ENCODE measurements around the gene SYTL2.
"Not testable (repeated sequence)": the region's sequence is repeated elsewhere in the genome, so short reads cannot be mapped to it uniquely, and the experiment has no call there.

Gene SYTL2

DNA sequence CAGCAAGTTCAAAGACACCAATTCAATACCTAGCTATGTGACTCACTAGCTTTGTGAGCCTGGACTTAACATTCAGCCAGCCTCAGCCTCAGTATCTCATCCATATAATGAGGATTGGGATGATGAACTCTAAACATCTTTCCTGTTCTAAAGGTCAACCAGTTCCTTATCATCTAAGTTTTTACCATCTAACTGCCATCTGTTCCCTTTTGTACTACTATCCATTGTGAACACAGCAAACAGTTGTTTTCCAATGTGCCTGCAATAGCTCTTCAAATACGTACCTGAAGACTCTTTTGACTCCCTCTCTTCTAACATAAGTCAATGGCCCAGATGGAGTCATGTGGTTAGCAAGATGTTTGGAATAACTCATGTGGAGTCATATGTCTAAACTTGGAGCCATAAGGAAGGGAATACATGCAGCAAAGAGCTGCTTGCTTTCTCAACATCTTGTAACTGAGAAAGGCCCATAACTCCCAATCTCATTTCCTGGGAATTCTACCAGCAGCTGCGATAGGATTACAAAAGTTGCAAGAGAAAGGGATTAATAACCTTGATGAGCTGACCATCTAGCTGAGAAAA lies 19.4 kb downstream of the SYTL2 start:
- DNase-seq (ENCODE audit: low spot score), result no peak

DNA sequence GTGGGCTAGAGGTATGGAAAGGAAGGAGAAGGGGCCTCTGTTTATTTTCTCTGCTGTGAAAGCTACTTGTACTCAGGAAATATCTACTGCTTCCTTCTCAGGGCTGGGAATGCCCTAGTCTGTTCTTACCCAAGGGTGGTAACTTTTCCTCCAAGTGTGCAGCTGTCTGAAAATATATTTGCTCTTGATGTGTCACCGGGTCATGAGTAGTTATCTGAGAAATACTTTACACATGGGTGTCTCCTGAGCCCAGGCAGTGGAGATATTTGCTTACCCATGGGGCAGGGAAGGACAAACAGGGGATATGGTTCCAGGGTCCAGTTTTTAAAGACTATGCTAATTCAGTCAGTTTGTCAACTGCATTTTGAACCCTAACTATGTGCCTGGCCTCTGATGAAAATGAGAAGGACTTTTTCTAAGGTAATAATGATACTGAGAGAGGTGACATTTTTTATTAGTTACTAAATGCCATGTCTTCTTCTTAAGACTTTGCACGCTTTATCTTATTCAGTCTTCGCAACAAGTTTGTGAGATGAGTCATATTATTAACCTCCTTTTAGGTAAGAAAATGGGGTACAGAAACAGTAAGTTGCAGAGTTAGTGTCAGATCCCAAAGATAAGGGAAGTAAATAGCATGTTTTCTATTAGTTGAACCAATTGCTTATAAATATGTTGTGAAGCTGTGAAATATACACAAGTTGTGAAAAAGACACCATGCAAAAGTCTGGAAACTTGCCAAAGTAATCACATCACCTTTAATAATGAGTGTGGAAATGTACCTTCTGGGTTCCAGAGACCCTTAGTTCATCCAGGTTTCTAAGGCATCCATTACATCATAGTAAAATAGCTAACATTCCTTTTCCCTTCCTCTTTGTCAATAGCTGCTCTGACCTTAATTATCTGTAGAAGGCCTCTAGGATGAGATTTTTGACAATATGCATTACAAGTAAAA lies 22.9 kb downstream of the SYTL2 start:
- no peak for DNase-seq (ENCODE audit: low spot score)

DNA sequence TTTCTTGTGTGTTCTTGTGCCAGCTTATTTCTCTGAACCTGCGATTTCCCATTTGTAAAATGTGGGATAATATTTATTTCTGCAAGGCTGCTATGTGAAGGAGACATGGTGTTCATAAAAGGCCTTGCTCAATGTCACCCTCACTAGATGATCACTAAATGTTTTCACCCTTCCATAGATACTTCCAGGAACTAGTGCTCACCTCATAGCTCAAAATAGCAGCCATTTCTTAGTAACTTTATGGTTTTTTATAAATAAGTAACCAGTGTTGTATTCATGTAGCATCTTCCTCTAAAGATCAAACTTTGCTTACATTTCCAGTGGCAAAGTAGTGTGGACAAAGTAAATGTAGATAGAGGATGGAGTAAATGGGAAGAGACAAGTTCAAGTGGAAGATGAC lies 23.8 kb downstream of the SYTL2 start:
- no peak for DNase-seq (ENCODE audit: low spot score)

DNA sequence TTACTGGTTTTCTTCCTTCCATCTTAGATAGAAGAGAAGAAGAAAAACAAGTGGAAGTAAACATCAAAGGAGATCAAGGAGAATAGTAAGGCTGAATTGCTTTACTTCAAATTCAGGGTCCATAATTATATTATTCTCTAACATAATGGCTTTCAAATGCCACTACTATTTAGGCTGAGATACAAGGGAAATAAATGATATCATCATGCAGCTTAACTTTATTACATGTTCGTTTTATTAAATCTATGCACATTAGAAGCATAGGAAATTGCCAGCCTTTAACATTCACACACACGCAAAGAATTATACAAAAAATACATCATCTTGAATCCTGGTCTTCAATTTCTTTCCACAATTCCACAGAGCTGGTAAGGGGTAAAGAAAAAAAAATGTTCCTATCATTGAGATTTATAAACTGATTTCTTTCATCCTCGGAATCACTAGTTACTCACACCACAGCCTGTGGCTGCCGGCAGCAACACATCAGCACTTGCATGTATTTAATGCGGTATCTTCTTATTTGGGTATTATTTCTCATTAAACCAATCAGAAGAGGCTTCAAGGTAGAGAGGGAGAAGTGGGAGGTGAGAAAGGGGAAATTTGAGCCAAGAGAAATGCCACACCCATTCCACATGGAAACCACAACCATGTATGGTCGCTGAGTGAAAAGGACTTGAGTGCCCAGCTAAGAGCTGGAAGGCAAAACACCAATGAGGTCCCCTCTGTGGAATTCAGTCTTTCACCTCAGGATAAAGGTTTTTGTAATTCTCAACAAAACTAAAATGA lies 26.3 kb downstream of the SYTL2 start:
- DNase-seq (ENCODE audit: low spot score), result no peak

DNA sequence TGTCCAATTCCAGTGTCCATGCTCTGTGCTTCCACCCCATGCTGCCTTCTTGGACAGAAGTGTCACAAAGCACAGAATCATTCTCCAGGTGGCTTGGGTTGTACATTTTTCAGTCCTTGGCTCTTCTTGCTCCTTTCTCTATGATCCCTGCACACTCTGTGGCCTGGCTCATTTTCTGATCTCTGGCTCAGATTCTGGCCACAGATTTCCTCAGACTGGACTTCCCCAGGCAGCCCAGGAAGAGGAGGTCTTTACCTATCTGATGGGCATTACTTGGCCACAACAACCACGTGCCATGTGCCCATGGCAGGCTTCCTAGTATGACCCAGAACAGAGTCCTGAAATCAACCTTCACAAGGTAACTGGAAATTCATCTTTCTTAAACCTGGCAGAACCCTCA lies 27.2 kb downstream of the SYTL2 start:
- DNase-seq (ENCODE audit: low spot score), result no peak

DNA sequence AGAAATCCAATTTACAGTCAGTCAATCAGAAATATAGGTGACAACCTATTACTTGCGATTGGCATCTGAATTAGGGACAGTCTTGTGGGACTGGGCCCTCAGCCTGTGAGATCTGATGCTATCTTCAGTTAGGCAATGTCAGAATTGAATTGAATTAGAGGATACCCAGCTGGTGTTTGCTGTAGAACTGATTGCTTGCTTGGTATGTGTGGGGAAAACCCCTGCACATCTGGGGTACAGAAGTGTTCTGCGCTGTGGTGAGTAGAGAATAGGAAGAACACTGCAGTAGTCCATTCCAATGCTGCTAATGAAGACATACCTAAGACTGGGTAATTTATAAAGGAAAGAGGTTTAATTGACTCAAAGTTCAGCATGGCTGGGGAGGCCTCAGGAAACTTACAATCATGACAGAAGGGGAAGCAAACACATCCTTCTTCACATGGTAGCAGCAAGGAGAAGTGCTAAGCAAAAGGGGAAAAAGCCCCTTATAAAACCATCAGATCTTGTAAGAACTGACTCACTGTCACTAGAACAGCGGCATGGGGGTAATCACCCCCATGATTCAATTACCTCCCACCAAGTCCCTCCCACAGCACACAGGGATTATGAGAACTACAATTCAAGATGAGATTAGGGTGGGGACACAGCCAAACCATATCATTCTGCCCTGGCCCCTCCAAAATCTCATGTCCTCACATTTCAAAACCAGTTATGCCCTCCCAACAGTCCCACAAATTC lies 30.0 kb downstream of the SYTL2 start:
- DNase-seq (ENCODE audit: low spot score), result not testable (repeated sequence)

DNA sequence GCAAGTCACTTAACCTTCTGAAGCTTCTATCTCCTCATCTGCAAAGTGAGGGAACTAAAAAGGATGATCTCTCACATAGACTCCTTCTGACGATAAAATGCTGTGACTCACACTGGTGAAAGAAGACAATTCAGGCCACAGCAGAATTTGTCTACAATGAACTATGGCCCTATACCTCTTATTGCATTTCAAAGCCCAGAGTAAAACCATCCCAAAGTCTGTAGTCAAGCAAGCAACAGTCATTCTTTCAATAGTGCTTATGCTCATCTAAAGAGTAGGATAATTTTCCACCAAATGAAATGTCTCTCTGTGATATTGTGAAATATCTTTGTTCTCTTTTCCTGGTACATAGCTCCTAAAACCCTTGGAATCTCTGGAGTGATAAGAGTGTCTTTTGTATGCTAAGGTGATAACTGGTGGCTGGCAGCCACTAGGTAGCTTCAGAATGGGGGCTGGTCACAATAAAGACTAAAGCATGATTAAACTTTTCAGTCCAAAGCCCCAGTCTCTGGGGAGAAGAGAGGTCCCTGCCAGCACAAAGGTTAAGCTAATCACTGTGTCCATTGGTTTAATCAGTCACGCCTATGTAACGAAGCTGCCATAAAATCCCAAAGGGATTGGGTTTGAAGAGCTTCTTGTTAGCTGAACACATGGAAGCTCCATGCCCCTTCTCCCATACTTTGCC lies 30.8 kb downstream of the SYTL2 start:
- DNase-seq (ENCODE audit: low spot score), result no peak

DNA sequence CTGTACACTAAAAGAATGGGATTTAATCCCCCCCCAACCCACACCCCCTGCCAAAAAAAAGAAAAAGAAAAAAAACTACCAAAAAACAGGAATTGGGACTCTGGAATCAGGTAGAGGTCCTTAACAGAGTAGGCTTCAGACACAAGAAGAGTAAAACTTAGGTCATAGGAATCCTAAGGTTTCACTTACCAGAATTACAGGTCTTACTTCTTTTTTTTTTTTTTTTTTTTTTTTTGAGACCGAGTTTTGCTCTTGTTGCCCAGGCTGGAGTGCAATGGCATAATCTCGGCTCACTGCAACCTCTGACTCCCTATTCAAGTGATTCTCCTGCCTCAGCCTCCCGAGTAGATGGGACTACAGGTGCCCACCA lies 33.4 kb downstream of the SYTL2 start:
- not testable (repeated sequence) for DNase-seq (ENCODE audit: low spot score)

DNA sequence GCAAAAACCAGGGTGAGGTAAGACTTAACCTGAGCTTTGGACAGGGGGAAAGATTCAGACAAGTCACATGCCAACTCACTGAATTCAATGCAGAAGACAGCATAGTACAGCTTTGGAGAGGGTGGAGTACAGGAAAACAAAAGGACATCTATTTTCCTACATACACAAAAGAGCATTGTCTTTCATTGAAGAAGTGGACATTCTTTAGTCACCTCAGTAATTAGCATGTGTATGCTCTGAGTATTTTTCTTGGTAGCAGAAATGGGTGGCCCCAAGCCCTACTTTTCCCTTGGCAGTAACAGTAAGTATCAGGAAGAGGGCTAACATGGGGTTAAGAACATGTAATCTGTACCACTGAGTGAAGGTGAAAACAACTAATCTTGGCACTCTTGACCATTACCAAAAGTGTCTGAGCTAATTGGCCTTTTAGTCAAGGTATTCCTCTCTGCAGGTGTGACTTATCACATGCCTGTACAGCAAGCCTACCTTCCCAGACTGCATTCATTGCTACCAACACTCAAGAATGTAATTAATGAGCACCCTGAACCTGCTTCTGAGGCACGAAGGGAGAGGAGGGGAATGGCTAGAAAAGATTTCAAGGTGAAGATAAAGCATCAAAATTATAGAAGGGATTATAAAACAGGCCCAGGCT lies 33.9 kb downstream of the SYTL2 start:
- DNase-seq (ENCODE audit: low spot score), result no peak

DNA sequence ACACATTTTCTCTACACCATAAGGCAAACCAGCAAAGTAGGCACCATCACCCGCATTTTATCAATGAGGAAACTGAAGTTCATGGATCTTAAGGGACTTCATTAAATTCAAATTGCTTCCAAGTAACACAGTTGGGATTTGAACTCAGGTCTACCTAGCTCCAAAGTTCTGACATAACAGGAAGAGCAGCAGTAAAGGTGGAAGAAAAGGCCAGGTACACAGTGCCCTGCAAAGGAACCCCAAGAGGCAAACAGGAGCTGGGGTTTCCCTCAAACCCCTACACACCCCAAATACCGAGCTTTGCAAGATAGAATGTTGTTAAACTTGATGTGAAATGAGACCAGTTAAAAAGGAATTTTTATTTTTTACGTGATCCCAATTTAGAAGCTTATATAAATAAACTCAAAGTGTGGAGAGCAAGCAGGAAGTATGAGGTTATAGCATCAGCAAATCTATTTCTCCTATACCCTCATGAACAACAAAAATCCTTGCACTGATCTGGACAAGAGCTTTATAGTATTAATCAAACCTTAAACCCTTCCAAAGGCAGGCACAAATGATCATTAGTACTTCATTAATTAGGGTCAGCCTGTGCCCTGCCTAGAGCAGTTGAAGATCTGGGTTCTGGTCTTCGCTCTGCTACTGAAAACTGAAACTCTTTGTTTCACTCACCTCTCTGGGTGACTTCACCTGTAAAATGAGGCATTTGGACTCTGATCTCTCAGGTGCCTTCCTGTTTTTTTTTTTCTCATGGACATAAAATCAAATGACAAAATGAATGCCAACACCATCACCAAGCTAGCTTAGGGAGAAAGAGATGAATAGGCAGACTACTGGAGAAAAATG lies 36.5 kb downstream of the SYTL2 start:
- no peak for DNase-seq (ENCODE audit: low spot score)

DNA sequence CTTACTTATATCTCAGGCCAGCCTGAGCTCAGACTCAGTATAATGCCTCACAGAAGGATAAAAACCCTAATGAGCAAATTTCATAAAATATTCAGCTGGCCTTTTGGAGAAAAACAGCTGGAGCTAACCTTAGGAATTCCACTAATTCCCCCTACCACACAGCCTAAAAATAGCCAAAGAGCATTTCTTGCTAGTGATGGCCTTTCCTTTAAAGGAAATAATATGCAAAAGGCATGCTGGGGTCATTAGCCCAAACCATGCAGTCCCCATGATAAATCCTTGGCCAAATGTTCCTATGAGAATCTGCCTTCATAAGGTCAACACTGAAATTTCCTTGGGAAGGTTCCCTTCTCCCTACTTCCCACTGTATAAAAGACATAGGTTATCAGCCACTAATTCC lies 38.2 kb downstream of the SYTL2 start:
- DNase-seq (ENCODE audit: low spot score), result no peak

DNA sequence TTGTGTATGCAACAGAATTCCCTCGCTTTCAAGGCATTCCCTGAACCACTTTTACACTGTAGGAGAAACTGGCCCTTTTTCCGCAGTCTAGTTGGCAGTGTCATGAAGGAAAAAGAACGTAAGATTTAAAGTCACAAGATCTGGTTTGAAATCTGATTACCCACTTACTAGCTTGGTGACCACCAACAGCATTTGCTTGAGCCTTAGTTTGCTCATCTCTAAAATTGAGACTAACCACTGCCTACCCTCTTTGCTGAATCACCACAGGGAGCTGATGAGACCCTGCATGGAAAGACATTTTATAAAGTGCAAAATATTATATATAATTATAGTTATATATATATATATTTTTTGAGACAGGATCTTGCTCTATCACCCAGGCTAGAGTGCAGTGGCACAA lies 39.4 kb downstream of the SYTL2 start:
- DNase-seq (ENCODE audit: low spot score), result no peak

DNA sequence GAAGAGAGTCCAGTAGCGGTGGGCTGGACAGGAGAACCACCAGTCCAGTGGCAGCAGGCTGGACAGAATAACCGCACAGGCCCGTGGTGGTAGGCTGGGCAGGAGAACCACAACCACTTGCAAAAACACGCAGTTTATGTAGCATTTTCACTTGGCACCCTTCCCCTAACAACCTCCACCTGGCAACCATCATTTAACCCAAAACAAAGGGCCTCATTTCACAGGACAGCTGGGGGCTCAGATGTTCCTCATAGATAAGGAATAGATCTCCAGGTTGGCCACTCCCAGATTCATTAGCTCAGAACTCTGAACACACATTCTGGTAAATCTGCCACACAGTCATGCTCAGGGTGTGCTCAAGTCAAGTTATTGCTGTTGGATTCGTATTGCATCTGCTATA lies 41.2 kb downstream of the SYTL2 start:
- no peak for DNase-seq (ENCODE audit: low spot score)

DNA sequence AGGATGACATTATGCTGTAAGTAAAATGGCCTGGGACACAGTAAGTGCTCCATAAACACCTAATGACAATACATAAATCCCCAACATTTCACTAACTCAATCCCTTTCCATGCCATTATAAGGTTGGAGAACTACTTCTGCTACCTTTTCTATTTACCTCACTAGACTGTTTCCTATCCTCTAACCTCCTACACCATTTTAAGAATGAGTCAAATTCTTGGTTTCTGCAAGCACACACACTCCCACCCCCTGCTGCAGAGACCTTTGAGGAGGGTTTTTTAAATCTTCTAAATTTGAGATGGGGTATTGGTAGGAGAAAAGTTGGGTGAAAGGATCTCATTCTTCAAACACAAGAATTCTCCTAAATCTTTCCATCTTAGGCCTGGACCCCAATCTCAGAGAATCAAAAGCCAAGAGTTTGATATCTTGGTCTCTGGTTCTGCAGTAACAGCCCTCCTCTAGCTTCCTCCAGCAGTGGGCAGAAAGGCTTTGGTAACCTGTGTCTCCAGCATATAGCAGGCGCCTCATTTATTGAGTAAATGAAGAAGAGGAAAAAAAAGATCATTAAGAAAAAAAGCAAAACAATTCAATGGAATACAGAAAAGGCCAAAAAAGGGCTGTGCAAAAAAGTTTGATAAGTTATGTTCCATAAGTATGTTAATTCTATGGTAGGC lies 42.3 kb downstream of the SYTL2 start:
- no peak for DNase-seq (ENCODE audit: low spot score)

DNA sequence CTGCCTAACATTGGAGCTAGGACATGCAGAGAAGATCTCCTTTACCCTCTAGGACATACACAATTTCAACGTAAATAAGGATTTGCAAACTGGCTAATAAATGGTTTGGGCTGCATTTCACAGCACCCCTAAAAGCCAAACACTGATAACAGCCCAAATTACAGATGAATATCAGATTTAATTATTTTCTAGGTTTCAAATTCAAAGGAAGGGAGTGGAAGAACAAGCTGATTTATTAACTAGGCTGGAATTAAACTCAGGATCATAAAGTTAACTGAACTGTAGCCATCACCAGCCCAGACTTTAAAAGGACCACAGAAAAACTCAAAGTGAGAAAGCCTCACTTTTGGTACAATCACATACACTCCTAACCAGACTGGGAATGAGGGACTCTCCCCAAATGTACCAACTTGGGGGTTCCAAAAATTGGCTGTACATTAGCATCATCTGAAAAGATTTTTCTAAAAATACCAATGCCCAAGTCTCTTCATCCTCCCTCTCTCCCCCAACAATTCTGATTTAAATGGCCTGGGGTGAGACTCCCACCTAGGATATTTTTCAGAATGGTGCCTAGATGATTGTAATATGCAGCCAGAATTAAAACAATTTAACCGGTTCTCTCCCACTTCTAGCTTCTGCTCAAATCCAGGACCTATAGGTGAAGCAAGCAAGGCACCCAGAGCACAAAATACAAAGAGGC lies 43.5 kb downstream of the SYTL2 start:
- DNase-seq (ENCODE audit: low spot score), result no peak

DNA sequence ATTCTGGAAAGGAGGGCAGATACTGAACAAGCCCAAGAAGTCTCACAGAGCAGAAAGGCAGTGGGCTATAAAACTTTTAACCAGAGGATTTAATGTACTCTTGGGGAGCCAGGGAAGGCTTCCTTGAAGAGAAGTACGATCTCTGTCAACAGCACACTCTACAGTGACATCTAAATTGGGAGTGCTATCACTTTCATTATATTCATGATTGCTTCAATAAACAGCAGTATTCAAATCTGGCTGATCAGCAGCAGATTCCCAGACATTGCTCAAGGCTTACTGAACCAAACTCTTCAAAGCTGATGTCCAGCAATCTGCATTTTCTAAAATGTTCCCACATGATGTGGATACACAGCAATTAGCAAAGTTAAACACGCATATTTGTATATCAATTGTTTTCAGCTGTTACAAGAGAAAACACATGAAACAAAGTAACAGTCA lies 44.2 kb downstream of the SYTL2 start:
- DNase-seq (ENCODE audit: low spot score), result no peak

DNA sequence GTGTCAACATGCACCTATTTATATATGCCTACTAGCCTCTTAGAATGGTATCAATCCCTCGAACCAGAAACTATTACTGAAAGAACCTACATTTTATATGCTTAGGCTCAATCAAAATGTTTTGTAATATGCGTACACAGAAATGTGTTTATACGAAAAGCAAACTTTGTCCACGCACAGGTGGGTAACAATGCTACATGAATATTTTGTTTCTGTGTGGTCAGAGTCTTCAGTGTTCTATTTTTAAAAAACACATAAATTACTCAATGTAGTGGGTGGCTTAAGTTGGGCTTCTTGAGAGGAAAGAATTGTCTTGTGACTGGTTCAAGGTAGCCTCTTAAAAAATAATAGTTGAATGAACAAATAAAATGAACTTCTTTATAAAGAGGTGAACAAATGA lies 46.1 kb downstream of the SYTL2 start:
- DNase-seq (ENCODE audit: low spot score), result no peak

DNA sequence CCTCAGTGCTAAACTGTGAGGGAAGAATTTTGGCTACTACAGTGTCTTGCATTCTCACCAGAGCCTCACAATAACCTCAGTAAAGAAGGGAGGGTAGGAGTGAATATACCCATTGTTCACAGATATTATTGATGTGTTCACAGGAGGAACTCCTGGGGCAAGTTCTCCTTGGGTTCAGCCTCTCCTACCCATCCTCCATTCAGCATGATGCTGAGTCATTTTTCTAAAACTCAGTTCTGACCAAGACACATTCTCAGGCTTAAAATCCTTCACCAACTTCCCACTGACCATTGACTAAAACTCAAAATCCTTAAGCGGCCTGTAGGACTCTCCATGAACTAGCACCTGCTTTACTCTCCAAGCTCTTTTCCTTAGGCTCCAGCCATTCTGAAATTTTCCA lies 48.7 kb downstream of the SYTL2 start:
- no peak for DNase-seq (ENCODE audit: low spot score)

DNA sequence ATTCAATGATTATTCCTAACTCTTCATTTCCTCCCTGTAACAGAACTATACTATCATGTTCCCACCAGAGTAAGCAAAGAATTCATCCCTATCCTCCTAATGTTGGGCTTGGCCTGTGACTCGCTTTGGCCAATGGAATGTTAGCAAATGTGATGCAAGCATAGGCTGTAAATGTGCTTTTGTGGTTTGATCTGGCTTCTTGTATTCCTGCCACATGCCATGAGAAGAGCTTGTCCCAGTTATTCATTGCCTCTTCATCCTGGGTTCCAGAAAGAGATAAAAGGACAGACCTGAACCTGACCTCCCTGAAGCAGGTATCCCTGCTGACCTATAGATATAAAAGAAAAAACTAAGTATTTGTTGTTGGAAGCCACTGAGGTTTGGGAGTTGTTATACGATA lies 51.0 kb downstream of the SYTL2 start:
- no peak for DNase-seq (ENCODE audit: low spot score)

Data from left forelimb (tissue), 1 donor.